A673 (cell line): Measurements from ENCODE around the gene NFKBIZ.

Experiments
- CTCF ChIP-seq: fragments of 300-800, 200-600 bp; sonication (generic); conservative IDR thresholded peaks from 2 replicates; pipeline ENCODE4 v1.5.1; 2017; ENCODE audit warnings: low read depth, mild to moderate bottlenecking, antibody characterized with exemption, low read length, moderate library complexity, mixed read lengths
- EZH2 ChIP-seq: fragments of 200-600 bp; sonication (generic); IDR thresholded peaks from 2 replicates; pipeline ENCODE4 v1.6.1; 2017; ENCODE audit warnings: borderline replicate concordance, low read depth, mild to moderate bottlenecking, mixed read lengths, antibody characterized with exemption, low read length; ENCODE audit not compliant: poor library complexity, severe bottlenecking

- TF ChIP-seq CTCF (no peak), EZH2 (no peak)
Measured at GRCh38 chr3:101884776-101885175, 35.5 kb downstream of the NFKBIZ start.
